ENCODE data around the gene WNT11.

Gene WNT11

GRCh38 chr11:76152741-76153570, 53.3 kb downstream of the WNT11 start:
- DNase-seq (ENCODE audit: low read depth): no peak

GRCh38 chr11:76152086-76152681, 54.1 kb downstream of the WNT11 start:
- DNase-seq (ENCODE audit: low read depth): peak; percentile 60

- DNase-seq (ENCODE audit: low read depth): no peak
Observed at GRCh38 chr11:76151556-76152085, 54.7 kb downstream of the WNT11 start.

GRCh38 chr11:76150141-76150540, 56.2 kb downstream of the WNT11 start:
- no peak for DNase-seq (ENCODE audit: low read depth)

GRCh38 chr11:76149713-76150112, 56.6 kb downstream of the WNT11 start:
- DNase-seq (ENCODE audit: low read depth): no peak

GRCh38 chr11:76148941-76149613, 57.2 kb downstream of the WNT11 start:
- DNase-seq (ENCODE audit: low read depth): no peak

GRCh38 chr11:76148231-76148630, 58.1 kb downstream of the WNT11 start:
- DNase-seq (ENCODE audit: low read depth): no peak

GRCh38 chr11:76147106-76147740, 59.1 kb downstream of the WNT11 start:
- no peak for DNase-seq (ENCODE audit: low read depth)

GRCh38 chr11:76143274-76143673, 63.0 kb downstream of the WNT11 start:
- no peak for DNase-seq (ENCODE audit: low read depth)

- DNase-seq (ENCODE audit: low read depth): no peak
Observed at GRCh38 chr11:76141901-76142588, 64.3 kb downstream of the WNT11 start.

GRCh38 chr11:76140912-76141574, 65.3 kb downstream of the WNT11 start:
- no peak for DNase-seq (ENCODE audit: low read depth)

GRCh38 chr11:76139314-76139713, 67.0 kb downstream of the WNT11 start:
- DNase-seq (ENCODE audit: low read depth): no peak
